Upper lobe of right lung (tissue), 1 donor: ENCODE results near the gene LCA5L. TPM values are rescaled to one million over a fixed set of nuclear protein-coding genes. Genes with fewer than 3 reads are reported as not detected.
"Not testable (repeated sequence)": the region's sequence is repeated elsewhere in the genome, so short reads cannot be mapped to it uniquely, and the experiment has no call there.

Source experiments
- ATAC-seq: fragments of 200-7000 bp; cut with Tn5 transposase; one replicate; pipeline ENCODE4 v1.9.1; 2020; ENCODE audit warnings: mild to moderate bottlenecking, moderate library complexity
- DNase-seq: peaks from one replicate; pipeline ENCODE4 v3.0.0-alpha.2; 2020
- H3K27ac ChIP-seq: fragments of 200-600 bp; one replicate; pipeline ENCODE4 v1.8.0; 2022
- H3K27me3 ChIP-seq: fragments of 200-600 bp; one replicate; pipeline ENCODE4 v1.8.0; 2022; ENCODE audit warnings: mild to moderate bottlenecking
- H3K36me3 ChIP-seq: fragments of 200-600 bp; one replicate; pipeline ENCODE4 v1.8.0; 2022
- H3K4me1 ChIP-seq: fragments of 200-600 bp; one replicate; pipeline ENCODE4 v1.8.0; 2022
- H3K4me3 ChIP-seq: fragments of 200-600 bp; one replicate; pipeline ENCODE4 v1.8.0; 2022; ENCODE audit warnings: mild to moderate bottlenecking
- H3K9me3 ChIP-seq: fragments of 200-600 bp; one replicate; pipeline ENCODE4 v1.8.0; 2022
- CTCF ChIP-seq: fragments of 200-600 bp; IDR thresholded peaks from one replicate; pipeline ENCODE4 v1.8.0; 2022; ENCODE audit warnings: antibody characterized with exemption
- intact Hi-C: fragments of 100-400 bp; cut with DNase I; formaldehyde crosslinking; loops from one replicate; pipeline ENCODE4 v1.11.0; 2022
- total RNA-seq: library from RNA; stranded (reverse); fragmentation: NEBNext Ultra II Directional; extraction: Animal tissue kit (Norgen Biotek cat#: 25700); gene quantifications from one replicate; pipeline ENCODE4 v1.2.1, GENCODE V29; 2021
- donor health status: DM: no; HTN: yes; CAD: no; lungs with severe emphysema.

The LCA5L gene
- total RNA-seq, 1 donor from 2014 or later, result 1.8 TPM

DNA sequence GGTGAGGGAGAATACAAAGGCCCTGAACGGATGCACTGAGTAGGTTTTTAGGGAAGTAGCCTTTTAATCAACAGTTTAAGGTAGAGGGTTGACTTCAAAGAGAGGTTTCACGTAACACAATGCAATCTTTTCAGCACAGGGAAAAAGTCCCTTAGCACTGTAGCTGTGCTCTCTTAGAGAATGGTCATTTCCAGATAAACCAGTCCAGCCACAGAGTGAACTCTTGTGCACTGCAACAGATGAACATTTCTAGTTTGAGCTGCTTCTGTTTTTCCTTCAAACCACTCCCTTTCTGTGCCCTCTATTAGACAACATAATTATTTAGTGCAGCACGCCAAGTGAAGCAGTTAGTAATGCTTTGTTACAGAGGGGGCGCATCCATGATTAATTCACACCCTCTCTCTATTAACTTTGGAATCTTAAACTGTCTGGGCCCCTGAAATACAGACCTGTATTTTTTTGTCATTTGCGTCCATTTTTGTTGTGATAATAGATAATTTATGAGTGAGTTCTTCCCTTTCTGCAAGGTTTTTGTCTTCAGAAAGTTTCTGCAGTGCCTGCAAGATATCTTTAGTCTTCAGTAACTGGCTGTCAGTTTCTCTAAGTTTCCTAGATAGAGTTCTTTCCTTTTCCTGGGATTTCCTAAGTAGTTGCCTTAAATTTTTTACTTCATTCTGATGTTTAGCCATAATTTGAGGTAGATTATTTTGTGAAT is 22.9 kb downstream of the LCA5L start:
- DNase-seq (no peak), ATAC-seq (no peak)
- H3K36me3 ChIP-seq, result no peaks in the 10 kb centered on the region
- intact Hi-C loops, result no loop called here
- no peaks in the 10 kb centered on the region for H3K27me3 ChIP-seq
- H3K4me3 ChIP-seq, result no peak overlapping the region
- H3K4me1 ChIP-seq, result no peaks in the 10 kb centered on the region
- no peaks in the 10 kb centered on the region for H3K9me3 ChIP-seq
- no peak for TF ChIP-seq CTCF
- no peak overlapping the region for H3K27ac ChIP-seq

GRCh38 chr21:39419204-39419603 is 26.4 kb downstream of the LCA5L start:
- H3K36me3 ChIP-seq, DNase-seq, H3K9me3 ChIP-seq, intact Hi-C loops, H3K4me1 ChIP-seq, H3K4me3 ChIP-seq, H3K27ac ChIP-seq, ATAC-seq, H3K27me3 ChIP-seq: not testable (repeated sequence)

DNA sequence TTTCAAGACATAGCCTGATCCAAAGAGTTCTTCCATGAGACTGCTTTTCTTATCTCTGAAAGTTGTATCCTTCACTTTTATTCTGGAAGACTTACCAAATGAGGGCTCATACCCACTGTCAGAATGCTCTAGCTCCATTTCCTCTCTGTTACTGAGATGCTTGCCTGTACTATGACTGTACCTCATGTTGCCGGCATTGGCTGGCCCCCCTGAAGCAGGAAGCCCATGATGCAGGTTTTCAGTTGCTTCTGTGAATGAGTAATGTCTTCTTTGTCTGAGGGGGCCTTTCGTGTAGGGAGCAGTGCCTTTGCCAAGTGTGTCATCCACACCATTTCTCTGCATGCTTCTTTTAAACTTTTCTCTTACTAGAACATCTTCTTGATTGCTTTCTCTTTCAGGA is 39.5 kb downstream of the LCA5L start:
- DNase-seq (no peak), ATAC-seq (no peak)
- no peaks in the 10 kb centered on the region for H3K27me3 ChIP-seq
- H3K36me3 ChIP-seq, result peaks cover 14% of the 10 kb centered on the region
- H3K9me3 ChIP-seq, result no peaks in the 10 kb centered on the region
- H3K4me3 ChIP-seq, result no peak overlapping the region
- intact Hi-C loops, result no loop called here
- H3K27ac ChIP-seq, result no peak overlapping the region
- no peaks in the 10 kb centered on the region for H3K4me1 ChIP-seq
- TF ChIP-seq CTCF, result no peak

DNA sequence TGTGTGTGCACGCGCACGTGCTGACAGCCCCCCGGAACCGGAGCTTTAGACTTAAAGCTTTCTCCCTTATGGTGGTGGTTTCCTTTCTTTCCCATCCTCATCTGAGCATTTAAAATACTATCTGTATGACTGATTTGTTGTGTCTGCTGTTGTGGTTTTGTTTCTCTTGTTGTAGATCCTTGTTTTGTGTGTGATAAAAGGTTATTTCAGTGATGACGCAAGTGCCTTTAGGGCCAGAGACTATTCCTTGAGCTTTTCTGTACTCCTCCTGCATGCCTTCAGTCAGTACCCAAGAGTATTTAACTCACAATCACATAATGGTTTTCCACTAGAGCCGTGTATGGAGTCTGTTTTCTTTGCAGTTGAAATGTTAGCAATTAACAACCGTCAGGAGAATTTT is 45.4 kb downstream of the LCA5L start:
- Histone ChIP-seq H3K36me3 (peaks cover 27% of the 10 kb centered on the region), H3K4me3 (no peak overlapping the region), H3K27me3 (no peaks in the 10 kb centered on the region), H3K27ac (no peak overlapping the region), H3K9me3 (no peaks in the 10 kb centered on the region), H3K4me1 (no peaks in the 10 kb centered on the region)
- no peak for DNase-seq
- intact Hi-C loops, result no loop called here
- no peak for TF ChIP-seq CTCF
- ATAC-seq, result no peak

GRCh38 chr21:39397646-39398385 is 47.8 kb downstream of the LCA5L start:
- DNase-seq, result no peak
- H3K9me3 ChIP-seq, result no peaks in the 10 kb centered on the region
- H3K27ac ChIP-seq, result no peak overlapping the region
- intact Hi-C loops, result no loop called here
- no peak for ATAC-seq
- no peak overlapping the region for H3K4me3 ChIP-seq
- no peaks in the 10 kb centered on the region for H3K27me3 ChIP-seq
- TF ChIP-seq CTCF, result no peak
- H3K36me3 ChIP-seq, result peaks cover 51% of the 10 kb centered on the region
- no peaks in the 10 kb centered on the region for H3K4me1 ChIP-seq

- ATAC-seq (no peak), DNase-seq (no peak)
- intact Hi-C loops, result no loop called here
- H3K27me3 ChIP-seq, result no peaks in the 10 kb centered on the region
- TF ChIP-seq CTCF, result no peak
- no peaks in the 10 kb centered on the region for H3K9me3 ChIP-seq
- H3K4me3 ChIP-seq, result no peak overlapping the region
- H3K4me1 ChIP-seq, result peaks cover 11% of the 10 kb centered on the region
- H3K27ac ChIP-seq, result no peak overlapping the region
- H3K36me3 ChIP-seq, result peaks cover 65% of the 10 kb centered on the region
Observed at GRCh38 chr21:39392981-39393380, 52.6 kb downstream of the LCA5L start.
